GM21737 (cell line): ENCODE data around the gene MEF2A.
"Not testable (repeated sequence)": the region's sequence is repeated elsewhere in the genome, so short reads cannot be mapped to it uniquely, and the experiment has no call there.

Experiments
- ATAC-seq: cut with Tn5 transposase; IDR thresholded peaks from one replicate; pipeline ENCODE4 v1.9.1; 2021; ENCODE audit warnings: mild to moderate bottlenecking, moderate library complexity; ENCODE audit not compliant: unreplicated experiment

Gene MEF2A

DNA sequence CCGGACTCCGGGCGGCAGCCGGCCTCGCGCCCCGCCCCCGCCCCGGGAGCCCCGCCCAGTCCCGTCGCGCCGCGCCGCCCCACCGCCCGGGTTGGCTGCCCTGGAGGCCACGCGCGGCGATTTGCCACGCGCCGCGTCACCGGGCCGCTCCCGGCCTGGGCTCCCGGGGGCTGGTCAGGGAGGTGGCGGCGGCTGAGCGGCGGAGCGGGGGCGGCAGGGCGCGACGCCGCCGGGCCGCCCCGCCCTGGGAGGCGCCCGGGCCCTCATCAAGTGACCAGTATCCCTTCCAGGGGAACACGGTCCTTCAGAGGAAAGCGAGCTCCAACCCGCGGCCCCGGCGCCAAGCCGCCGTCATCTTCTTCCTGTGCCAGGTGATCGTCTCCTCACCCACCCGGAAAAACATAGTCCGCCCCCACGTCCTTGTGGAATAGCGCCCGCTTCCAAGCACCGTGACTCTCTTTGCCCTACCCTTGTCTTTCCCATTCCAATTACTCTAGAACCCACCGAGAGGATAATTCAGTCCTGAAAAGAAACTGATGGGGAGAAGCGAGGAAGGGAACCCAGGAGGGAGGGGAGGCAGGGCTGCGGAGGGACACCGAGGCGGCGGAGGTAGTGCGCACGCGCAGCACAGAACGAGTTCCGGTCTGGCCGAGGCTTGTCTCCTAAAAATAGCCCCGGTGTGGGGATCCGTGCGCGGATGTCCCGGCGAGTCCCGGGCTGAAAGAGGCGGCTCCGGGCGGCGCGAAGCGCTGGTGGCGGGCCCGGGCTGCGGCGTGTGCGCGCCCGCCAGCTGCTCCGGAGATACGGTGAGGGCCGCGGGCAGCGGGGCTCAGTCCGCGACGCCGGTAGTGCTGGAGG is at the start of gene MEF2A:
Gene MEF2A, plus strand, starts transcription at position 686 of the 858 bp plus-strand sequence. CDS start 67,136 bp downstream, outside the sequence.
- peak; percentile 48 for ATAC-seq

DNA sequence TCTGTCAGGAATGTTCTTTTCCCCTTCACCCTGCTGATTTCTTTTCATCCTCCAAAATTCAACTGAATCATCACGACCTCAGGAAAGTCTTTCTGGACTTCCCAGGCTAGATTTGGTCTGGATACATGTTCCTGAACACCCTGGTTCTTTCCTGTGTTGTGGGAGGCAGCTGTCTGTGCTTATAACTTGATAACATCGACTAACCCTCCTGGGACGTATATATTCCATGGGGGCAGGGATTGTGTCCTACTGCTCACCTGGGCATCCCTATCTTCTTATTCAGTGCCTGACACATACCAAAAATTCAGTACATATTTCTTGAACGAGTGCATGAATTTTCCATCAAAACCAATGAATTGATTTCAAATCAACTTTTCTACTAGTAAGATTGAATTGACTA is 47.6 kb upstream of the MEF2A start:
- ATAC-seq, result no peak

DNA sequence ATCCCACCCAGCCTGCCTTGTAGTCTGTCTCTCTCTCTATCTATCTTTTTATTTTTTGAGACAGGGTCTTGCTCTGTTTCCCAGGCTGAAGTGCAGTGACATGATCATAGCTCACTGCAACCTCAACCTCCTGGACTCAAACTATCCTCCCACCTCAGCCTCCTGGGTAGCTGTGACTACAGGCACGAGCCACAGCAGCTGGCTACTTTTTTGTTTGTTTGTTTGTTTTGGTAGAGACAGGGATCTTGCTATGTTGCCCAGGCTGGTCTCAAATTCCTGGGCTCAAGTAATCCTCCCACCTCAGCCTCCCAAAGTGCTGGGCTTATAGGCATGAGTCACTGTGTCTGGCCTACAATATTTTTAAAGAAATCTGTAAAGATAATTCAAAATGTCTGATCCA is 46.4 kb upstream of the MEF2A start:
- ATAC-seq, result not testable (repeated sequence)

DNA sequence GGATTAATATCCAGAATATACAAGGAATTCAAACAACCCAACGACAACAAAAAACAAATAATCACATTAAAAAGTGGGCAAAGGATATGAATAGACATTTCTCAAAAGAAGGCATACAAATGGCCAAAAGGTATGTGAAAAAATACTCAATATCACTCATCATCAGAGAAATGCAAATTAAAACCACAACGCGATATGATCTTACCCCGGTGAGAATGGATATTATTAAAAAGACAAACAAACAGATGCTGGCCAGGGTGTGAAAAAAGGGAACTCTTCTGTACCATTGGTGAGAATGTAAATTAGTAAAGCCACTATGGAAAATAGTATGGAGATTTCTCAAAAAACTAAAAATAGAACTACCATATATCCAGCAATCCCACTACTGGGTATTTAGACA is 43.5 kb upstream of the MEF2A start:
- no peak for ATAC-seq

DNA sequence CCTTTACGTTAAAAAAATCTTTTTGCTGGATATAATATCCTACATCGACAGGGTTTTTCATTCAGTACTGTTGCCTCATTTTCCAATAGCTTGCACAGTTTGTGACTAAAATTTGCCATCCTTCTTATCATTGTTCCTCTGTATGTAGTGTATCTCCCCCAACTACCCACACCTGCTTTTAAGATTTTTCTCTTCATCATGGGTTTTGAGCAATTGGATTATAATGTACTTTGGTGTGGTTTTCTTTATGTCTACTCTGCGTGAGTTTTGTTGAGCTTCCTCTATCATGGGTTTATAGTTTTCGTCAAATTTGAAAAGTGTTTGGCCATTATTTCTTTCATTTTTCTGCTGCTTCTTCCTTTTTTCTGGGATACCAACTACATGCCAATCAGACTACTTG is 39.6 kb upstream of the MEF2A start:
- no peak for ATAC-seq

DNA sequence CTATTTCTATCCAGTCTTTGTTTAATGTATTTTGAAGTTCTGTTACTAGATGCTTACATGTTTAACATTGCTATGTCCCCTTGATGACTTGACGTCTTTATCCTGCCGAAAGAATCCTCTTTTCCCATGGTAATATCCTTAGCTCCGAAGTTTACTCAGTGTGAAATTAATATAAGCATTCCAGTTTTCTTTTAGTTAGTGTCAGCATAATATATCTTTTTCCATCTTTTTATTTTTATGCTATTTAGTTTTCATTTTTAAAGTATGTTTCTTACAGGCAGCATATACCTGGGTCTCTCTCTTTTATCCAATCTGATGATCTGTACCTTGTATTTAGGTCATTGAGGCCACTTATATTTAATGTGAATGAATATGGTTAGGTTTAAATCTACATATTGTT is 39.1 kb upstream of the MEF2A start:
- no peak for ATAC-seq

DNA sequence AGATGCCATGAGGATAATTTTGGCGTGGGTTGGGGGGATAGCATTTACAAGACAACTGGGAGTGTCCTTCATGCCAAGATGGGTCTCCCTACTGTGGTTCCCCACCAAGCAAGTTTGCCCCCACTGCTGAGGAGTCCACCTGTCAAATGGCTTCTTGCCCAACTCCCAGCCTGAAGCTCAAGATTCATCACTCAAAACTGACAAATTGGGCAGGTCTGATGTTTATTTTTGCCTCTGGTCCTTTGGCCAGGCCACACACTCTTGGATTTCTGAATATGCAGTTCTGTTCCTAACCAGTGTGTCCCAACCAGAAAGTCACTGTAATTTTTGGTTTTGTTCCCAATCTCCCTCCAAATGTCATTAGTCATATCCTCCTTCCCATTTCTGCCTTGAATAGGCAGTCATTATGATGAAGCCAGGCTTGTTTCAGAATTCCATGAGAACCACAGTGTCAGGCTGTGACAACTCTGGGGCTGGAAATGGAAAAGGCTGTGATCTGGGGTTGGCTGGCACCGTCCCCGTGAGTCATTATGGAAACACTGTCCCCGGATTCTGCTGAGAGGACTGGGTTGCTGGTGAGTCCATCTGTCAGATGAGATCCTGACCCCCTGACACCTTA is 29.3 kb upstream of the MEF2A start:
- ATAC-seq, result no peak

DNA sequence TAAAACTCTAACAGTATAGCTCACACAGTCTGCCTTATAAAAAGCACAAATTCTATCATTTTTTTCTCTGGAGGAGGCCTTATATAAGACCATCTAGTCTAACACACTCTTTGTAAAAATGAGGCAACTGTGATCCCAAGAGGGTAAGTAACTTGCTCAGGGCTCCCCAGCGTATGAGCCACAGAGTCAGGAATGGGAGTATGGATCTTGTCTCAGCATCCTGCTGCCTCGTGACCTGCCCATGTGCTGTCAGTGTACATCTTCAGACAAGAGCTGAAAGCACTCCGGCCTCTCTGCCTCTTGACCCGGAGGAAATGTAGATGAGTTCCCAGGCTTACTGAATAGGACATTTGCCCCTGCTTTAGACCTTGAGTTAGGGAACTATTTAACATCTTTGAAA is 28.4 kb upstream of the MEF2A start:
- ATAC-seq, result no peak

DNA sequence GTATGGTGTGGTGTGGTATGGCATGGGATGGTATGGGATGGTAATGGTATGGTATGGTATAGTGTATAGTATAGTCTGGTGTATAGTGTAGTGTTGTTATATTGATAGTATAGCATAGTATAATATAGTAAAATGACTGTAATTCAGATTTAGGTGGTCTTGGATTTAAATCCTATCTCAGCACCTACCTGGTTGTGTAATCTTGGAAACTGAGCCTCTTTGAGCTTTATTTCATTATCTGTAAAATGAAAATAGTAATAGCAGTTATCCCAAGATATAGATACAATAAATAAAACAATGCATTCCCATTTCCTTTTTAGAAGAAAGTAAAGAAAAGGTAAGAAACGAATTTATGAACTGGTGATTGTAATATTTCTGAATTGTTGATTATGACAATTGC is 27.5 kb upstream of the MEF2A start:
- no peak for ATAC-seq

DNA sequence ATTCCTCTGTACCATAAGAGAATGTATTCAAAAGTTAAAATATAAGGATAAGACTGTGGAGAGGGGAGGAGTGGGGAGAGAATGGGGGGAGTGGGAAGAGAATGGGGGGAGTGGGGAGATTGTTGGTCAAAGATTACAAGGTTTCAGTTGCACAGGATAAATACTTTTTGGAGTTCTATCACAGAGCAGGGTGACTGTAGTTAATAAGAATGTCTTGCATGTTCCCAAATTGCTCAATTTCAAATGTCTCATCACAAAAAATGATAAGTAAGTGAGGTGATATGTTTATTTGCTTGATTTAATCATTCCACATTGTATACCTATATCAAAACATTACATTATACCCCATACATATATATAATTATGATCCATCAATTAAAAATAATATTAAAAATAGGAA is 23.0 kb upstream of the MEF2A start:
- no peak for ATAC-seq

DNA sequence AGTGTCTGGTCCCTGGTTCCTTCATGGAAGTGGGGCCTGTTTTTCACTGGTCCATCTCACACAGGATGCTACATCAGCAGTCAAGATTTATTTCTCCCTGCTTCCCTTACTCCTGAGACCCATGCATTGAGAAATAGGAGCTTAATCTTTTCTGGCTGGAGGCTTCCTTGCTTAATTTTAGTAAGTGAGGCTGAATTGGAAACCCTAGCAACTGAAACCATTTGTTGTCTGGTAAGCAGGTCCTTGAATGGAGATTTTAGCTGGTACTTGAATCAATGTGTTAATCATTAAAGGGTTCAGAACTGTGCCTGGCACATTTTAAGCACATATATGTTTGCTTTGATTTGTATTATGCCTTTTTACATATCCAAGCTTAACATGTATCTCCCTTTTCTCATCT is 20.2 kb upstream of the MEF2A start:
- no peak for ATAC-seq

DNA sequence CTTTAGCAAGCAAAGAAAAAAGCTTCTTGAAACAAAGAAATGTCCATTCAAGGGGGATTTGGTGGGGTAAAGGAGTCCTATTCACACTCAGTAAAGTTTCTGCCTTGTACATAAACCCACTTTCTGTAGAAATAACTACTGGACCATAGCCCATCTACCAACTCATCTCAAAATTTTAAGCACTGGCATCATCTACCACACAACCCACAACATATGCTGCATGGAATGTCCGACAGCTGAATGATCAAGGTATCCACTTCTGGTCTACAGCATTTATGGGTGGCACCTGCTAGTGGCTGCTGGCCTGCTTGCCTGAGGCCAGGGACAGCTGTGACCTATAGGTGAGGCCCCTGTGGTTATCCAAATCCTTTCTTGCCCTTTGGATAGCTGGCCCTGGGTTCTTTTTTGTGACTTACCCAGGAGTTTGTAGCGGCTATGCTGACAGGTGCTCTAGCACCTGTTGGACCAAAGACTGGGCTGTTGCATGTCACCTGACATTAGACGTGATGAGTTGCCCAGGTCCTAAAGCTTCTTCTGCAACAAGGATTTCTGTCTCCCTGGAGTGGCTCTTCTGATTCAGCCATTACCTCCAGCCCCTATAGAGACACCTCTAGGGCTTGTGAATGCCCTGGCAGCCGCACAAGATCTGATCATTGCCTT is 19.2 kb upstream of the MEF2A start:
- ATAC-seq, result no peak

DNA sequence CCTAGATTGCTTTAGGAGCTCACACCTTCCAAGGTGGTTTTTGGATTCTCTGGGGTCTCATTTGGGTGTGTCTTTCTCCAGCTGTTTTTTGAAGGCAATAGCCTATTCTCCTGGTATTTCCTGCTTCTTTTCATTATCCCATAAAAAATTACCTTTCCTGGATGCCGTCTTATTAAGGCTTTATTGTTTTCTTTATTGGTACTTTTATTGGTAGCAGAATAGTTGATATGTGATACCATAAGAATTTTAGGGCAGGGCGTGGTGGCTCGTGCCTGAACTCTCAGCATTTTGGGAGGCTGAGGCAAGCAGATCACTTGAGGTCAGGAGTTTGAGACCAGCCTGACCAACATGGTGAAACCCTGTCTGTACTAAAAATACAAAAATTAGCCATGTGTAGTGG is 18.3 kb upstream of the MEF2A start:
- ATAC-seq, result no peak

DNA sequence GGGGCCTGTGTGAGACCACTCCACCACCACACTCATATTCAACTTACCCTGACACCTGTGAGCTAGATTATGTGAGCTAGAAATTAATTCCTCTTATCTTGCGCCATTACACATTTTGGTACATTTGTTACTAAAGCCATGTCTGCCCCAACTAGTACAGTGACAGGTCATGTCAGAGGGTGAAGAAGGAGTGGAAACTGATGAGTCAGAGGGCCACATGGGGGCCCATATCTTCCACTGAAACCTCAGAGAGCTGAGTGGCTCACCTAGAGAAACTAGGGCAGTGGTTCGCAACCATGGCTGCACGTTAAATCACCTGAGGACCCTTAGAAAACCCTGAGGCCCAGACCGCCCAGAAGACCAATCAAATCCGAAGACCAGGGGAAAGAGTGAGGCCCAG is 15.7 kb upstream of the MEF2A start:
- ATAC-seq, result no peak

DNA sequence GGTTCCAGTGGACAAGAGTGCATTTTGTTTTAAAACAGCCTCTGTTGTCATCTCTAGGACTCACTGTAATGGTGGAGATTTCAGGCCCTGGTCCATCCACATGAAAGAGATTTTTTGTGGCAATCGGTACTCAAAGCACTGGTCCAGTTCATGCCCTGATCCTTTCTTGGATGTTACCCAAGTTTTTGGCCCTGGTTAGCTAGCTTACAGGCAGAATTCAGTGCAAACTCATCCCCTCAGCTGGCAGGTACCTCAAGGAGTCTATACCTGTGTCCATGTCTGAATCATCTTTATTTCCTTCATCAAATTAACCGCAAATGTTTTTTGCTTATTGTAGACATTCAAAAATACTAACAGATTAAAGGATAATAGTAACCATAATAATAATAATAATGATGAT is 13.7 kb upstream of the MEF2A start:
- no peak for ATAC-seq

DNA sequence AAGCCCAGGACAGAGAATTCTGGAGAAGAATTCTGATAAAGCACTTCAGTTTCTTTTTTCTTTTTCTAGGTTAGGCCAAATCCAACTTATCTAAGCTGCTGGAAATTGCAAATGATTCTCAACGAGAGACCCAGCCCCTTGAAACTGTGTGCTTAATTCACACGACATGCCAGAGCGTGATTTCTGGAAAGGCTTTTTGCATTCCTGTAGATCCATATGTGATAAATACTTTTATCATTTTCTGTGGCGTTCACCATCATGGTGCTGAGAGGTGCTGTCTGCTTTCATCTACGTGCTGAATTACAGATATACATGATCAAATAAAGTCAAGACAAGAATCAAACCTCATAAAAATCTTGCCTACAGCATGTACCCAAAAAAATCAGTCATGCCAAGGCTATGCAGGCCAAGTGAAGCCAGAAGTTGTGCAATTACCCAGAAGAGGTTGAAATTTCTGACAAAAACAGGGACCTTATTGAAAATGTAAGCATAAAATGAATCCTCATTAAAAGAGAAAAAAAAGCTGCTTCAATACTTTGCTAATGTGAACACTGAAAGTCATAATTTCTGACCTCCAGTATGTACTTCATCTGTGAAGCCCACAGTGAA is 10.8 kb upstream of the MEF2A start:
- ATAC-seq, result no peak

DNA sequence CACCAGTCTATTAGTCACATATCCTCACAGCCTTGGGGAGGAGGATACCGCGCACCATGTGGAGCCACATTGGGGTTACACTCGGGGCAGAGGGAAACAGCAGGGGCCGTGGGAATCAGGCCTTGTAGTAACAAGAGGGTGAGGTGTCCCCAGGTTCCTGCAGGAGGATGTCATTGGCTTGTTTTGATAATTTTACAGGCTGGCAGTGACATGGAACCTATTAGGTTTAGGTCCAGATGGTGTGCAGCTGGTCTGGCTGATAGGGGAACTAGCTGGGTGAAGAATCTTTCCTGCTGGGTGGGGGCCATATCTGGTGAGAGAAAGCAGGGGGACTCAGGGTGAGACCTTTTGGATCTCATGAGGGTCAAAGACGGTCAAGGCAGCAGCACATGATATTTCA is 9.8 kb upstream of the MEF2A start:
- ATAC-seq, result no peak

DNA sequence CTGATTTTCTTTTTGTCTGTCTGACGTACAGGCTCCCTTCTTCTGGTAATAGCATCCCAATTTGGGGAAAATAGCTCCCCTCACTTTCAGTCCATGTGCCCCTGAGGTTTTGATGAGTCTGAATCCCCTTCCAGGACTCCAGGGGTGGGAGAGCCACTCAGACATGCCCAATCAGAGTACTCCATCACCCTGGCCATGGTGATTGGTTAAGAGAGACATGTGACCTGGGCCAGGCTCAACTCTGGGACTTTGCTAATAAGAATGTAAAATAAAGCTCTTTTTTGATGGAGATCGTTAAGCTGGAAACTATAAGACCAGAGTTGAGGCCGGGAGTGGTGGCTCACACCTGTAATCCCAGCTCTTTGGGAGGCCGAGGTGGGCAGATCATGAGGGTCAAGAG is 9.2 kb upstream of the MEF2A start:
- no peak for ATAC-seq

DNA sequence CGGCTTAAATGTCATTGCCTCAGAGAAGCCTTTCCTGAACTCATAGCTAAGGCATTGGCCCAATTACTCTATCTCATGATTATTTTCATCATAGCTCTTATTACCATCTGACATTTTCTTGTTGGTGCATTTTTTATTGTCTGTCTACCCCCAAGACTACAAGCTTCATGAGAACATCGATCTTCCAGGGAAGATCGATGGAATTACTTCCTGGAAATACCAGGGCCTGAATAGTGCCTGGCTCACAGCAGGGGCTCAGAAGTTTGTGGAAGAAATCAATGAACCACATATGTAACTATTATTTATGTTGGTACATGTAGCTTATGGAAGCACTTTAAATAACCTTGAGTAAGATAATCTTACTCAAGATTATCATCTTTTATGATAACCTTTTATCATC is 7.7 kb upstream of the MEF2A start:
- no peak for ATAC-seq

DNA sequence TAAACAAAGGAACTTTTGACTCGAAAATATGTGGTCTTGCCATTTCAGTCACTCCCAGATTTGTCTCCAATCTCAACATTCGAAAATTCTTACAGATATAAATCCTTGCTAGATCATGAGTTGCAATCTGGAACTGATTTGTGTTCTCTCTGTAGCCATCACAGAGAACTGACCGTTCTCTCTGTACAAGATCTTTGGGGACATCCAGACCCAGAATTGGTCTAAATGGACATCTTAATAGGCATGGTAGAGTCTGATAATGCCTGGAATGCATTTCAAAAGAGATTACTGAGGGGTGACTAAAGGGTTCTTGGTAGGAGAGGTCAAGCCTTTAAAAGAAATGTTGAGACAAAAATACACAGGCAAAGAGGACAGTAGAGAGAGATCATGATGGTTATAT is 7.2 kb upstream of the MEF2A start:
- no peak for ATAC-seq

DNA sequence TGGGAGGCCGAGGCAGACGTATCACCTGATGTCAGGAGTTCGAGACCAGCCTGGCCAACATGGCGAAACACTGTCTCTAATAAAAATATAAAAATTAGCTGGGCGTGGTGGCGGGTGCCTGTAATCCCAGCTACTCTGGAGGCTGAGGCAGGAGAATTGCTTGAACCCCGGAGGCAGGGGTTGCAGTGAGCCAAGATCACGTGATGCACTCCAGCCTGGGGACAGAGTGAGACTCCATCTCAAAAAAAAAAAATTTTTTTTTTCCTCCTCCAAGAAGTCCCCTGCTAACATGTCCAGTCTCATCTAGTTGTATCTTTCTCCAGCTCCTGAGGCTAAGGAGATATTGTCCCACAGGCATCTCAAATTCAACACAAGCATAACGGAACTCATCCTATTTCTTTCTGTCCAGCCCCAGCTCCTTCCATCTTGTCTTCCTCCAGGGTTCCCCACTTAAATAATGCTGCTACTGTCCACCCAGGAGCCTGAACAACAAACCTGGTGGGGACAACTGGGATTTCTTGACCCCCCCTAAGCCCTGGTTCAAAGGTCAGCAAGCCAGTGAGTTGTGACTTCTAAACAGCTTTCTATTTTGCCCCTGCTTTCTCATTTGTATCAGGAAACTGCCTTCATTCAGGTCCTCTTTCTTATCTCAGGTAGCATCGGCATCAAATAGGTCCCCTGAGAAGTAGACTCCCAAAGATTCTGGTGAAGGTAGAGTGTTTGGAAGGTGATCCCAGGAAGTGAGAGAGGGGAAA is 4.1 kb upstream of the MEF2A start:
- no peak for ATAC-seq
